Fibroblast of skin of left biceps (primary cell): ENCODE results near the gene RNU5B-1.

ENCODE experiments used
- DNase-seq, 2 experiments: peaks; one replicate each; pipeline ENCODE4 v3.0.0-alpha.2; 2013; ENCODE audit warnings: low read depth in 2 of 2

Gene RNU5B-1

DNA sequence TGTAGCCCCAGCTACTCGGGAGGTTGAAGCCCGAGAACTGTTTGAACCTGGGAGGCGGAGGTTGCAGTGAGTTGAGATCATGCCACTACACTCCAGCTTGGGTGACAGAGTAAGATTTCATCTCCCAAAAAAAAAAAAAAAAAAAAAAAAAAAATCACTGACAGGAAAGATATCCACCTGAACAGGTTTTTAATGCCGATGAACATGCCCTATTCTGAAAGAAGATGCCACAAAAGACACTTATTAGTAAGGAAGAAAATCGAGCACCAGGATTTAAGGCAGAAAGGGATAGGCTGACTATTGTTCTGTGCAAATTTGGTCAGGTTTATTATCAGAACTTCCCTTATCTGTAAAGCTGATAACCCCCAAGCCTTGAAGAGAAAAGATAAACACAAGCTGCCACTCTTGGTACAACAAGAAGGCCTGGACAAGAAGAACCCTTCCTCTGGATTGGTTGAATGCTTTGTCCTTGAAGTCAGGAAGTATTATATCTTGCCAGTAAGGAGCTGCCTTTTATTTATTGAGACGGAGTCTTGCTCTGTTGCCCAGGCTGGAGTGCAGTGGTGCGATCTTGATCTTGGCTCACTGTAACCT is 15.1 kb upstream of the RNU5B-1 start:
- DNase-seq: no peak

DNA sequence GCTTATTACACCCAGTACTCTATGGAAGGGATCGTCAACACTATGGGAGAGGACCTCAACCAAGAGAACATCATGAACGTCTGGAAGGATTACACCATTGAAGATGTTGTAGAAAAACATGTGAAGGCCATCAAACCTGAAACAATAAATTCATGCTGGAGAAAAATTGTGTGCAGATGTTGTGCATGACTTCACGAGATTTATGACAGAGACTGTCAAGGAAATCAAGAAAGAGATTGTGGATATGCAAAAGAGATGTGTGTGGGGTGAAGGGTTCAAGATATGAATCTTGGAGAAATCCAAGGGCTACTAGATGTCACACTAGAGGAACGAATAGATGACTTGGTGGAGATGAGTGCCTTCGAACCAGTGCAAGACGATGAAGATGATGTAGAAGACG is 14.2 kb upstream of the RNU5B-1 start:
- DNase-seq: no peak

- DNase-seq: no peak
Observed at GRCh38 chr15:65292938-65293518, 11.4 kb upstream of the RNU5B-1 start.

DNA sequence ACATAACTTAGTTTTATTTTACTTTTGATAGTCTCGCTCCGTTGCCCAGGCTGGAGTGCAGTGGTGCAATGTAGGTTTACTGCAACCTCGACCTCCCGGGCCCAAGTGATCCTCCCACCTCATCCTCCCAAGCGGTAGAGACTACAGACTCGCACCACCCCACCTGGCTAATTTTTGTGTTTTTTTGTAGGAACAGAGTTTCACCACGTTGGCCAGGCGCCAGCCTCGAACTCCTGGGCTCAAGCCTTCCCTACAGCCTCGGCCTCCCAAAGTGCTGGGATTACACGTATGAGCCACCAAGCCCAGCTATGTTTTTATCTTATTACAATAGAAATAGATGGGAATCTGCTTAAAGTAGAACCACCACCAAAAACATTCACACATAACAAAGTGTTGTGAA is 5.7 kb upstream of the RNU5B-1 start:
- DNase-seq: no peak

DNA sequence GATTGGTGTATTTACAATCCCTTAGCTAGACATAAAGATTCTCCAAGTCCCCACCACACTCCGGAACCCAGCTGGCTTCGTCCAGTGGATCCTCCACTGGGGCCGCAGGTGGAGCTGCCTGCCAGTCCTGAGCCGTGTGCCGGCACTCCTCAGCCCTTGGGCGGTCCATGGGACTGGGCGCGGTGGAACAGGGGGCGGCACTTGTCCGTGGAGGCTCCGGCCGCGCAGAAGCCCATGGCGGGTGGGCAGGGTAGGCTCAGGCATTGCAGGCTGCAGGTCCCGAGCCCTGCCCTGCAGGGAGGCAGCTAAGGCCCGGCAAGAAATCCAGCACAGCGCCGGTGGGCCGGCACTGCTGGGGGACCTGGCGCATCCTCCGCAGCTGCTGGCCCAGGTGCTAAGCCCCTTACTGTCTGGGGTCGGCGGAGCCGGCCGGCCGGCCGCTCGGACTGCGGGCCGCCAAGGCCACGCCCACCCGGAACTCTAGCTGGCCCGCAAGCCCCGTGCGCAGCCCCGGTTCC is 3.5 kb upstream of the RNU5B-1 start:
- no peak for DNase-seq

GRCh38 chr15:65302061-65302460 is 2.4 kb upstream of the RNU5B-1 start:
- no peak for DNase-seq

- DNase-seq: peak in 1 of 2 experiments; percentile 18
Observed at GRCh38 chr15:65303687-65304380, 643 bp upstream of the RNU5B-1 start.

- no peak for DNase-seq
Observed at GRCh38 chr15:65305150-65305758, 777 bp downstream of the RNU5B-1 start.

GRCh38 chr15:65305776-65306175 is 1.3 kb downstream of the RNU5B-1 start:
- no peak for DNase-seq

DNA sequence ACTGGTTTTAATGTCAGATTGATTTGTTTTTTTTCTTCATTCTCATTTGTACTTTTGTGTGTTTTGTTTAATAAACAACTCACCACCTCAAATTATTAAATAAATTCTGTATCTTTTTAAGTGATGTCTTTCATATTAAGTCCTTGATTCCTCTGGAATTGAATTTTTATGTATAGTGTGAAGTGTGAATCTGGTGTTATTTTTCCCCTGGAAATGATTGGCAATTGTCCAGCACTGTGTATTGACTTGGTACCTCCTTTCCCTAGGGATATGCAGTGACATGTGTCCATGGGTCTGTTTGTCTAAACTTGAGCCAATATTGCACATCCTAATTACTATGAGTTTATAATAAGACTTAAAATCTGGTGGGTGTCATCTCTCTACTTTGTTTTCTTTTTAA is 2.1 kb downstream of the RNU5B-1 start:
- DNase-seq: no peak

- no peak for DNase-seq
Observed at GRCh38 chr15:65307978-65308377, 3.5 kb downstream of the RNU5B-1 start.

GRCh38 chr15:65309882-65310418 is 5.5 kb downstream of the RNU5B-1 start:
- DNase-seq: no peak

DNA sequence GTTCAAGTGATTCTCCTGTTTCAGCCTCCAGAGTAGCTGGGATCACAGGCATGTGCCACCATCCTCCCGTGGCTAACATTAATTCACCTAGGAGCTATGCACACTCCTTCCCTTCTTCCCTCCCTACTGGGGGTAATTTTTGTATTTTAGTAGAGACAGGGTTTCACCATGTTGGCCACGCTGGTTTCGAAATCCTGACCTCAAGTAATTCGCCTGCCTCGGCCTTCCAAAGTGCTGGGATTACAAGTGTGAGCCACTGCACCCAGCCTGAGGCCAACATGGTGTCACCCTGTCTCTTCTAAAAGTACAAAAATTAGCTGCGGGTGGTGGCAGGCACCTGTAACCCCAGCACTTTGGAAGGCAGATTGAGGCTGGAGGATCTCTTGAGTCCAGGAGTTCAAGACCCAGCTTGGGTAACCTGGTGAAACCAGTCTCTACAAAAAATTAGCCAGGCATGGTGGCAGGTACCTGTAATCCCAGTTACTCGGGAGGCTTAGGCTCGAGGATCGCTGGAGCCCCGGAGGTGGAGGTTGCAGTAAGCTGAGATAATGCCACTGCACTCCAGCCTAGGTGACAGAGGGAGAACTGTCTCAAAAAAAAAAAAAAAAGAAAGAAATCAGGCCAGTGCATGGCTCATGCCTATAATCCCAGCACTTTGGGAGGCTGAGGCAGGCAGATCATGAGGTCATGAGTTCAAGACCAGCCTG is 6.1 kb downstream of the RNU5B-1 start:
- DNase-seq: no peak

DNA sequence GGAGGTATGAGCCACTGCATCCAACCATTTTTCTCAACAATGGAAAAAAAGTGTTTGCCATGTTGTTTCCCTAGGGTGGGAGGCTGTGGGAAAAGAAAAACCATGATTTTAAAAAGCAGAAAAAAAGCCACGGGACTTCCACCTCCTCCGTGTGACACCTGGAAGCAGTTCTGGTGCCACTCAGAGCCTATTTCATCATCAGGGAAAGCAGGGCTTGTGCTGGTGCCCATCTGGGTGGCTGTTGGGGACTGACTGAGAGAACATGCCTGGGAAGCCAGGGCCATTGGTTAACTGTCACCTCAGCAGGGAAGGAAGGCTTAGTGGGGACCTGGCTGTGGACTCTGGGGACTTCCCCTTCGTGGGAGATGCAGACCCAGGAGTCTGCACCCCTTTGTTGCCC is 7.3 kb downstream of the RNU5B-1 start:
- DNase-seq: no peak

DNA sequence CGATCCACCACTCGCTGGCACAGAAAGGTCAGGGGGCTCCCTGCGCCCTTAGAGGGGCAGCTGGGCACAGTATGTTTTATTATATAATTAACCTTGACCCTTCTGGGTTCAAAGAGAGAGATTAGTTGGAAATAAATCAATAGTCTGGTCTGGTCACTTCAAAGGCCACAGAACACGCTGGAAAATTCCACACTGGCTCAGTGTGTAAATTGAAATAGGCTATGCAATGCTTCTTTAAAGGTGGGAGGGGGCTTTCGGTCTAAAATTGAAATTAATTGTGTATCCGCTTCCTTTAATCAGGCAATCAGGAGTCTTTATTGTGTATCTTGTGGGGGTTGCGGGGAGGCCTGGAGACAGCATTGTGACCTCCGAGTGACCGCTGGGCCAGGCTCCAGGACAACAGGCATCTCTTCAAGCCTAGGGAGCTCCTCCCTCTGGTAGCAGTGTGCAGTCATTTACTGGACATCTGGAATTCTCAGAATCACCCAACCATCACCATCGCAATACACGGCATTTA is 8.0 kb downstream of the RNU5B-1 start:
- no peak for DNase-seq

DNA sequence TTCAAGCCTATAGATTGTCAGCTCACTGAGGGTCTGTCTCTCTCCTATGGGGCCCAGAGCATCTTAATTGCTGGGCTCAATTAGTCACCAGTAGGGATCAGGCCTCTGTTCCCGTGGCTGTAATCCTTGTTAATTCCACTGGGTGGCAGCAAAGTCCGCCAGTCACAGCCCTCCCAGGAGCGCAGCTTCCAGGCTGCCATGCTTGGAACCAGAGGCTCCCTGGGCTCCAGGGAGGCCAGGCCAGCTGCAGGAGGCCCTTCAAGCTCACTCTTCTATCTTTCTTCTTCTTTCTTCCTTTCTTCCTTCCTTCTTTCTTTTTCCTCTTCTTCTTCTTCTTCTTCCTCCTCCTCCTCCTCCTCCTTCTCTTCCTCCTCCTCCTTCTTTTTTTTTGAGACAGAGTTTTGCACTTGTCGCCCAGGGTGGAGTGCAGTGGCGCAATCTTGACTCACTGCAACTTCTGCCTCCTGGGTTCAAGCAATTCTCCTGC is 14.4 kb downstream of the RNU5B-1 start:
- DNase-seq: peak; percentile 52 to 53

GRCh38 chr15:65323071-65323511 is 18.6 kb downstream of the RNU5B-1 start:
- peak; percentile 2 to 5 for DNase-seq

DNA sequence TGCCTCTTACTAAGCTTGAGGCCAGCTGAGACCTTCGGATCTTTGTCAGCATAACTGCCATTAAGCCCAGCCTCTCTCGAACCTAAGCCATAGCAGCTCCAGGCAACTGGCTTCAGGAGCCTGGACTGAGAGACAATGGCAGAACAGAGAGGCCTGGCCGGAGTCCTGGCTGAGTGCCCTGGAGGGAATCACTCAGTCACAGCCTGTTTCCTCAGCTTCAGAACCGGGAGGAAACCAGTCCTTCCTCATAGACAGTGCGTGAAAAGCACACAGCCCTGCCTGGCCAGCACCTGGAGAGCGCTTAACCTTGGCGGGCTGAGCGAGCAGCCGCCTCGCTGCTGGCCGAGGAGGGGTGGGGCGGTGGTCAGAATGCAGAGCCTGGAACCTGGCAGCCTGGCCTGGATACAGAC is 21.6 kb downstream of the RNU5B-1 start:
- DNase-seq: no peak

- no peak for DNase-seq
Observed at GRCh38 chr15:65326818-65327217, 22.3 kb downstream of the RNU5B-1 start.

- DNase-seq: no peak
Observed at GRCh38 chr15:65327651-65328393, 23.3 kb downstream of the RNU5B-1 start.
